Measurements from ENCODE around the gene OR1I1.
A peak's percentile ranks its signal among the peaks of the same experiment; 100 is the strongest.

The OR1I1 gene

DNA sequence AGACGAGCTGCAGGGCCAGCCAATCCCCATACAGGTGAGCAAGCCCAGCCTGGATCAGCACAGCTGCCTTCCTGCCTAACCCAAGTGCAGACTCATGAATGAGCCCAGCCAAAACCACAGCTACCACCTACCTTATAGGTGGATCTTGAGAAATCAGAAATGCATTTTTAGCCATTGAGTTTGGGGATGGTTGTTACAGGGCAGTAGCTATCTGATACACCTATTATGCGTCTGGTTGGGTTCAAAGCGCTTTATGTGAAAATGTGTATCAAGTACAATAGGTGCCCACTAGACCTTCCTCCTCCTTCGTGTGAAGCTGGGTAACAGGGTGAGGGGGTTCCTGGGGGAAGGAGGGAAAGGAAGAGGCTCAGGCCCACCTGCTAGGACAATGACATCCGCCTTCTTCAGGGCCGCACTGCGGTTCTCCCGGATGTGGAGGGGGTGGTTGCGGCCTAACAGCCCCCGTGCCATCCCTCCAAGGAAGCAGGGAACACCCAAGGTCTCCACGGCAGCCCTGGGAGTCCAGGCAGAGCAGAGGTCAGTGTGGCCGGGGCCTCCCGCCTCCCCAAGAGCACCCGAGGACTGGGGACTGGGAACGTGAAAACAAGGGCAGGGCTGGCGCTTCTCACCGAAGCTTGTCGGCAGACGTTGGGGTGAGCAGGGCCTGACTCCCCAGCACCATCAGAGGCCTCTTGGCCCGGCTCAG, 36.9 kb downstream of the OR1I1 start:
- no peak for DNase-seq (ENCODE audit: low spot score)

DNA sequence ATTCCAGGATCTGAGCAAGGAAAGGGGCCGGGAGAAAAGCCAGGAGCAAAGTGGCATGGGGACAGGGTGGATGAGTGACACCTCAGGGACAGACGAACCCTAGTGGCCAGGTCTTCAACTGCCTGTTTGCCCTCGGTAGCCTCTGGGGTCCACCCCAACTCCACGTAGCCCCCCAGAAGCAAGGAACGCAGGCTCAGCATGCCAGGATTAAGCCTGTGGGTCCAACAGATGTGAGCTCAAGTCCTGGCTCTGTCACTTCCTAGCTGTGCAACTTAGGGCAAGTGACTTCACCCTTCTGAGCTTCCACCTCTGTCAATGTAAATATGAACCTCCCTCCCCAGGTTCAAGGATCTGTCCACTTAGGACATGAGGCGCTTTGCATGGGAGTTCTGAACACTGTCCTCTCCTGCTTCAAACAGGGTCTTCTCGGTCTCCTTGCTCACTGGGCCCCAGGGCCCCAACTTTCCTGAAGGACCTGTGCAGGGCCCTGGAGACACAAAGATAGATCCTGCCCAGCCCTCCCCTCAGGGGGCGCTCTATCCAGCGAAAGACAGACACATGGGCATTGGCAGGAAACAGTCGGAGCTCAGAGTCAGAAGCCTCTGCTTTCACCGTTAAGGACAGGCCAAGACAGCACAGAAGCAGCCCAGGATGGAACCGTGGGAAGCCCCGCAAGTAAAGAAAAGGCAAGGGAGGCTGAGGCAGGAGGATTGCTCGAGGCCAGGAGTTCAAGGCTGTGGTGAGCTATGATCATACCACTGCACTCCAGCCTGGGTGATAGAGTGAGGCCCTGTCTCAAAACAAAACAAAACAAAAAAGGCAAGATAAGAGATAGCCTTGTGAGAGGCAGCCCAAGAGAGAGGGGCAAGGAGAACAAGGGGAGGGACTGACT, 38.4 kb downstream of the OR1I1 start:
- DNase-seq (ENCODE audit: low spot score): no peak

DNA sequence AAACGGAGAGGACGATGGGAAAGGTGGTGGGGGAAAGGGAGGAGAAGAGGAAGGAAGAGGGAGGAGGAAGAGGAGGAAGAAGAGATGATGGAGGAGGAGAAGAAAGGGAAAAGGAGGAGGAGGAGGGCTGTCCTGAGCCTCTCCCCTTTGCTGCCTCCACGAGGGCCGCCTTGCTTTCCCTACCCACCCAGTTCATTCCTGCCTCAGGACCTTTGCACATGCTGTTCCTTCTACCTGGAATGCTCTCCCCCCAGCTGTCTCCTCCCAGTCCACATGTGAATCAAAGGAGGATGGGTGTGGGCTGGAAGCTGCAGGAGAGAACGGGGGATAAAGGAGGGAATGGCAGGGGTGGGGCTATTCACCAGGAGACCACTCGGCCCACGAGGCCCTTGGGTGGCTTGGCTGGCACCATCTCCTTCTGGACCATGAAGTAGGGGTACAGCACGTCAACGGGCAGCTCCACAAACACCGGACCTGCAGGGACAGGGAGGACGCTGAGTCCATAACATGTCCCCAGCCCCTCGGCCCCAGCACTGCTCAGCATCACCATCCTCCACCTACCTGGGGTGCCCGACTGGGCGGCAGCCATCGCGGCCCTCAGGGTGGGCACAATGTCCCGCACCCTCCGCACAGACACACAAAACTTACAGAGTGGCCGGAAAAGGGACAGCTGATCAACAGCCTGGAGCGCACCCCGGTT, 40.5 kb downstream of the OR1I1 start:
- no peak for DNase-seq (ENCODE audit: low spot score)

DNA sequence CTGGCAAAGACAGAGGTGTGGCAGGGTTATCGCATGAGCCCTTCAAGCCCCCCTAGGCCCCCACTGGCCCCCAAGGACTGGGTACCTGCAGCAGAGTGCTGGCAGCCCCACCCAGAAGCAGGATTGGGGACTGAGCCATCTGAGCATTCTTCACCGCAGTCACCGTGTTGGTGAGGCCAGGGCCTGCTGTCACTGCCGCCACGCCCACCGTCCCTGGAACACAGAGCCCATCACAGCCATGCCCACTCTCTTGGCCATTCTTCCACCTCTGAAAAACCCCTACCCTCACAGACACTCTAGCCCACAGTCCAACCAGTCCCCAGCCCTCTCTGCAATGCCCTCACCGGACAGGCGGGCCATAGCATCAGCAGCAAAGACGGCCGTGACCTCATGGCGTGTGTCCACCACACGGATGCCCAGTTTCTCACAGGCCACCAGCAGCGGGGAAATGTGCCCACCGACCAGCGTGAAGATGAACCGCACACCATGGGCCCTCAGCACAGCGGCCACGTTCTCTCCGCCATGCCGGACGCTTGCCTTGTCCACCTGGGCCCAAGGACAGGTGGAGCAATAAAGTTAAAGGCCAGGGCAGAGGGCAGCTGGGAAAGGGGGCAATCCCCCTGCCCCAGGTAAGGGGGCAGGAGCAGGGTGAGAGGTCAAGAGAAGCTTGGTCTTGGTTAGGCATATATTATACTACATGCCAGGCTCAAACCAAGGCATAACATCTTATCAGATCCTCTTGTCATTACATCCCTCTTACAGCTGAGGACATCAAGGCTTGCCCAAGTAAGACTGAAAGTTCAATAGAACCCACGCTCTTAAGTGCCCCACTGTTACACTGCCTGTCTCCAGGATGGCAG, 41.2 kb downstream of the OR1I1 start:
- no peak for DNase-seq (ENCODE audit: low spot score)

DNA sequence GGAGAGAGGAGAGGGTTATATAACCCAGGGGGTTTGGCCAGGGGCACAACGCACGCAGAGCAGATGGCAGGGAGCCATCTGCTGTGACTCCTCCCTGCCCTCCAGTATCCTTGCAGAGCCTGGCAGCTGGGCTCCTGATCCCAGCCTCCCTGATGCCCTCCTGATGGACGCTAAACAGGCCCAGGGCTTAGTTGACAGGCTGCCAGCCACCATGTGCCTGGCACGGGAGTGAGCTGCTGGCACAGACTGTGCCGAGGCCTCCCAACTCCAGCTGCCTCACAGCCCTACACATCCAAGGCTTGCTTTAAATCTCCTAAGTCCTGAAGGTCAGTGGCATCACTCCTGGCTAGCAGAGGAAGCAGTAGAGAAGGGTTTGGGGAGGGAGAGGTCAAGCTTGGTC, 41.9 kb downstream of the OR1I1 start:
- no peak for DNase-seq (ENCODE audit: low spot score)

DNA sequence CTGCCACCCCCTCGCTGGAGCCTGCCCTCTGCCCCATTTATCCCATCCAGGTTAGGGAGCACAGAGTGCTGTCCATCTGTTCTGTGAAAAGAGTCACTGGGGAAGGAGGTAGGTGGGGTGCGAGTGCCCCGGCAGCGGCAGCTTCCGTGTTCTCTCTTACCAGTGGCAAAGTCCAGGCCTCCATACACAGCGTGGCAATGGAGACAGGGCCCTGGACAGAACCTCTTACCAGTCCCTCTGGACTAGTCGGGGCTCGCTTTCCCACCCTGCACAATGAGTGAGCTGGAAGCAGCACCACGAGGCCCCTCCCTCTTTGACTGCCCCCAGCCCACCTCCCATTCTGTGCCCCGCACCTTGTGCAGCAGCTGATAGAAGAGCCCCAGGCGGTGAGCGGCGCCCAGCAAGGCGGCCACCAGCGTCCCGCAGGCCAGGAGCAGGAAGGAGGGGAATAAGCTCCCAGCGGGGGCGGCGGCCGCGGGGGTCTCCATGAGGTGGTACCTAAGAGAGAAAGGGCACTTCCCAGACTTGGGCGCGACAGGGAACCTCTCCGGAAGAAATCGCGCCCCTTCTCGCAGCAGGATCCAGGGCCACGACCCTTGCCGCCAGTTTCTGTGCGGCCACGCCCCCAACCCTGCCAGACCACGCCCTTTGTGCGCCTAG, 42.7 kb downstream of the OR1I1 start:
- DNase-seq (ENCODE audit: low spot score): no peak

DNA sequence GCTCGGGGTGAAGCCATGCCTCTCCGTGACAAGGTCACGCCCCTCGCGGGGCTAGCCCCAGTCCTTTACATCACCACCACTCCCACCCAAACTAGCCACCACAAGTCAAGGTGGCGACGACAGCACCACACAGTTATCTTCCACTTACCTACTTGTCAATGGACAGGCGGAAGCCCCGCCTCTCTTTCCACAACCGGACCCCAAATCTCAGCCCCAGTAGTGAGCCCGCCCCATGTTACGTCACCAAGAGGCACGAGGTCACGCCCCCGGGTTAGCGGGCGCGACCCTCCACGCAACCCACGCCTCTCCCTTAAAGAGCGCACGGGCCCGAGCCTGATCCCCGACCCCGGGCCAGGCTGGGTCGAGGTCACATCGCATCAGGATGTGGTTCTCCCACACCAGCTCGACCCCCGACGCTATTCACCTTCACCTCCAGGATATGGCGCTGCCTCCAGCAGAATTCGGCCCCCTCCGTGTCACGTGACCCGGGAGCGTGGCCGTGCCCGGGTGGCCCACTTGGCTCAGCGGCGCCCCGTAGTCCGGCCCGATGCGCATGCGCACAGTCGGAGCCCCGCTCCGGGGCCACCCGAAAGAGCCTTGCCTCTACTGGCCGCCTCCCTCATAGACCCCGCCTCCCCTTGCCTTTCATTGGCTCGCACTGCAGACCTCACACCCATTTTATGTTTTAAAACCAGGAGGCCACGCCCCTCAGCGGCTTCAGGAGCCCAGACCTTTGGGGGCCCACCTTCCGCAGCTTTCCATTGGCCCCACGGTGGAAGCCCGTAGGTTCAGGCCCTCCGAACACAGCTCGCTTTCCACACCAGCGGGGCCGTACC, 43.4 kb downstream of the OR1I1 start:
- peak; percentile 99 for DNase-seq (ENCODE audit: low spot score)

DNA sequence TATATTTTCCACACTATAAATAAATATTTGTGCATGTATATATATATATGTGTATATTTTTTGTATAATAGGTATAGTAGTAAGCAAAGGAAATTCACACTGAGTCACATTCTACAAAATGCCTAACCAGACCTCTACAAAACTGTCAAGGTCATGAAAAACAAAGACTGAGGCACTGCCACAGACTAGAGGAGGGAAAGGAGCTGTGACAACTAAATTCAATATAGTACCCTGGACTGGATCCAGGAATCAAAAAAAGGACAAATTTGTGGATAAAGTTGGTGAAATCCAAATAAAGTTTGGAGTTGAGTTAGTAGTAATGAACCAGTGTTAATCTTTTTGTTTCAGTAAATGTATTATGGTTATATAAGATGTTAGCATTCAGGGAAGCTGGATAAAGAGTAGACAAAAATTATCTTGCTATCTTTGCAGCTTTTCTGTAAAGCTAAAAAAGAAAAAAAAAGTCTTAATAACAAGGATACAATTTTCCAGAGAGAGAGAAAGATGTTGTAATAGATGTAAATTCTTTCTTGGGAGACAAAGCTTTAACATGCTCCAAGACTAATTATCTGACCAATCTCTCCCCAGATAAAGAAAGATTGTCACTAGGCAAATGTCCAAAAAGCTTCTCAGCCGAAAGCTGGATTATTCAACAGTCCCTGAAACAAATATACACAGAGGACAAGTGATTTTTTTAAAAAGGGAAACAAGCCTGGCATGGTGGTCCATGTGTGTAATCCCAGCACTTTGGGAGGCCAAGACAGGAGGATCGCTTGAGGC, 44.3 kb downstream of the OR1I1 start:
- no peak for DNase-seq (ENCODE audit: low spot score)

DNA sequence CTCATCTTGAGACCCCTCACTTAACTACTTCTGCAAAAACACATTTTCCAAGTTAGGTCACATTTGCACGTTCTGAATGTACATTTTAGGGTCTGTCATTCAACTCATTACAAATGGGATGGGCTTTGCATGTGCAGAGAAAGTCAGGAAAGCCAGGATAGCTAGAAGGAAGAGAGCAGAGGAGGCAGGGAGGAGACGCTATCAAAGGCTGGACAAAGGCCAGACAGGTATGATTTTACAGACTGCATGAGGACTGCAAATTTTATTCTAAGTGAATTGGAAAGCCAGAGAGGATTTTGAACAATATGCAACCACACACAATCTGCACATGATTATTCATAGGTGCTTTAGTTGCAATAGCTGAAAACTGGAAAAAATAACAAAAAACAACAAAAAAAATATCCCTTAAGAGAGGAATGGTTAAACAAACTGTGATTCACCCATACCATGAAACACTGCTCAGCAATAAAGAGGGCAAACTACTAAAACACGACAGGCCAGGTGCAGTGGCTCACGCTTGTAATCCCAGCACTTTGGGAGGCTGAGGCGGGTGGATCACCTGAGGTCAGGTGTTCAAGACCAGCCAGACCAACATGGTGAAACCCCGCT, 46.3 kb downstream of the OR1I1 start:
- DNase-seq (ENCODE audit: low spot score): no peak

DNA sequence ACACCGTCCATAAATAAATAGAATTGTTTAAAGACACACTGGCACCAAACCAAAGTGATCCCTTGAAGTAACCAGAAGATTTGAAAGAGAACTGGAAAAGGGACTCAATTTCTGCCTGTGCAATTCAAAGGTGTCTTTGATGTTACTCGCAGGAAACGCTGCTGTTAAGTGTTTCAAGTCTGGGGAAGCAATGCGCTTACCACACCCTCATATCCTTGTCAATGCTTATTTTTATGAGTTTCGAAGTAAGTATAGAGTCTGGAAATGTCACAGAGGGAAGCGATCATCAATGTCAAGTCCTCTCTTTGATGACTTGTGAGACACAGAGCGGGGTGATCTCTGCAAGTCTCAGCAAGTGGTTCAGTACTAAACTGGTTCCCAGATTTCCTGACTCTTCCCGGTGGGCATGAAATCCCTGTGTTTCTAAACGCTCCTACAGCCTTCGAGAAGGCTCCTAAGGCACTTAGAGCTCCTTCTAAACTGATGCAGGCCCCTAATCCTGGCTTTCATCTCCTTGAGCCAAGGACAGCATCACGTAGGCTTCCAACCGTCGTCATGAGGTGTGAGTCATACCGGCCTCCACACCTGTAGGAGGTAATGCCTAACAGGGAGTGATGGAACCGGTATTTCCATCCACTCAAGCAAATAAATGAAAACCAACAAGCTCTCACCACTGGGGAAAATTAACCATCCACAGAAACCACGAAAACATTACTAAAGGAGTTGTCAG, 48.0 kb downstream of the OR1I1 start:
- no peak for DNase-seq (ENCODE audit: low spot score)

DNA sequence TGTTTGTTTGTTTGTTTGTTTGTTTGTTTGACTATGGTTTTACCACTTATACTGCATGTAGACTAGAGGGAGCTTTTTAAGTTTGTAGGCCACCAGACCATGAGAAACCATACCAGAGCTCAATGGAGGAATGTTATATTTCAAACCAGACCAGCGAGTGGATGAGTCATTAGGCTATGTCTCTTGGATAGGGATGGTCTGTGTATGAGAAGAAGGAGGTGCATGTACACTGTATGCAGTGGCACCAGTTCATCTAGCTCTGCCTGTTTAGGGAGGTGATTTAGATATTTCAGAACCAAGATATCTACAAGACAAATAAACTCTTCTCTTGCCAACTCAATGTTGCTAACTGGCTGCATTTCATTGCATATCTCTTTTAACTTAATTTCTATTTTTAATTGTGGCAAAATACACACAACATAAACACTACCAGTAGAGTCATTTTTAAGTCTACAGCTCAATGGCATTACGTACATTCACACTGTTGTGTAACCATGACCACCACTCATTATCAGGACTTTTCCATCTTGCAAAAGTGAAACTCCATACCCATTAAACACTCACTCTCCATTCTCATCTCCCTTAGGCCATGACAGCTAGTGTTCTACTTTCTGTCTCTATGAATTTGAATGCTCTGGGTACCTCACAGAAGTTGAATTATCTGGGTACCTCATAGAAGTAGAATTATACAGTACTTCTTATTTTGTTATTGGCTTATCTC, 54.4 kb downstream of the OR1I1 start:
- DNase-seq (ENCODE audit: low spot score): peak; percentile 76

DNA sequence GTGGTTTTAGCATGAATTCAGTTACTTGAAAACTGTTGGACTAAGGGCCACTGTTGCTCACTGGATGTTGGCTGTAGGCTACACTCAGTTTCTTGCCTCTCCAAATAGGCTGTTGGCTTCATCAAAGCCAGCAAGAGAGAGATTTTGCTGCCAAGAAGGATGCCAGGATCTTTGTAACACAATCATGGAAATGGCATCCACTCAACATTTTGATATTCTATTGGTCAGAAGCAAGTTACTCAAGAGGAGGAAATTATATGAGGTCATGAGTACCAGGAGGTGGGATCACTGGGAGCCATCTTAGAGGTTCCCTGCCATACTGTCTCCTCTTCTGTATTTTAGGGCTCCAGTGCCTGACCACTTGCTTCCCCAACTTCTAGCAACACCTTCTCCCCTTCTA, 55.8 kb downstream of the OR1I1 start:
- DNase-seq (ENCODE audit: low spot score): no peak

DNA sequence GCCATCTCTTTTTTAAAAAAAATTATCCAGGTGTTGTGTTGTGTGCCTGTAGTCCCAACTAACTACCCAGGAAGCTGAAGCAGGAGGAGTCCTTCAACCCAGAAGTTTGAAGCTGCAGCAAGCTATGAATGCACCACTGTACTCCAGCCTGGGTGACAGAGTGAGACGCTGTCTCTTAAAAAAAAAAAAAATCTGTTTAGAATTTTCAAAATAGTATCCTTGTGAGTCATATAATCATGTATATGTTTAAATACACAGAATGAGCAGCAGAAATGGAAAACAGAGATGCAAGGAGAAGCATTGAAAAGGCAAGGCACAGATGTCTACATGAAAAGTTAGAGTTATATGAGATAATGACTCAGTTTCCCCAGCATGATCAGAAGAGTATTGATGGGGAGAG, 56.4 kb downstream of the OR1I1 start:
- no peak for DNase-seq (ENCODE audit: low spot score)

DNA sequence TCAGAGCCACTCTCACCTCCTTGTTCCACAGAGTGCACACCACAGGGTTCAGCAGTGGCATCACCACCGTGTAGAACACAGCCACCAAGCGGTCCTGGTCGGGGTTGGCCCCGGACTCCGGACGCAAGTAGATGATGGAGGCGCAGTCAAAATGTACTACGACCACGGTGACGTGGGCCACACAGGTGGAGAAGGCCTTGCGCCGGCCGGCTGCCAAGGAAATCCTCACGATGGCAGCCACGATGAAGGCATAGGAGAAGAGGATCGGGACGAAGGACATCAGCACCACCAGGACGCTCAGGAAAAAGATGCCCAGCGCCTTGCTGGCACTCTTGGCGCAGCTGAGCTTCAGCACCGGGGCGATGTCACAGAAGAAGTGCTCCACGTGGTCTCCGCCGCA, 59.1 kb downstream of the OR1I1 start:
- DNase-seq (ENCODE audit: low spot score): no peak

DNA sequence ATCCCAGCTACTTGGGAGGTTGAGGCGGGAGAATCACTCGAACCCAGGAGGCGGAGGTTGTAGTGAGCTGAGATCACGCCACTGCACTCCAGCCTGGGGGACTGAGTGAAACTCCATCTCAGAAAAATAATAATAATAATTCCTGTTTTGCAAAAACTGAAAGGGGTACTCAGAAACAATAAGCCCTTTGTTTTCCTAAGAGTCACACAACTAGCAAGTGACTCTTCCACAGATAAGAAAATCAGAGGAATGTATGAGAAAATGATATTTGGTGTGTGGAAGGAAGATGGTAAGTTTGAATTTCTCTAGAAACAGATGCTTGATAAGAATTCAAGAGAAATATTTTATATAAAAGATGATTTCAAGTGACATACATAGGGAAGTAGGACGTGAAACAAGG, 60.3 kb downstream of the OR1I1 start:
- DNase-seq (ENCODE audit: low spot score): no peak

Data from hepatic stellate cell (primary cell).